HG02884 (cell line): ENCODE measurements around the gene KLC1.
"Not testable (repeated sequence)": the region's sequence is repeated elsewhere in the genome, so short reads cannot be mapped to it uniquely, and the experiment has no call there.

Source experiments
- ATAC-seq: cut with Tn5 transposase; IDR thresholded peaks from one replicate; pipeline ENCODE4 v1.9.1; 2021; ENCODE audit warnings: mild to moderate bottlenecking, moderate library complexity; ENCODE audit not compliant: unreplicated experiment

KLC1 gene

GRCh38 chr14:103625356-103626095, 3.5 kb upstream of the KLC1 start:
- ATAC-seq, result no peak

GRCh38 chr14:103626146-103626850, 2.7 kb upstream of the KLC1 start:
- ATAC-seq, result no peak

GRCh38 chr14:103627073-103628025, 1.7 kb upstream of the KLC1 start:
- no peak for ATAC-seq

GRCh38 chr14:103628221-103628683, 759 bp upstream of the KLC1 start:
- no peak for ATAC-seq

- no peak for ATAC-seq
These were observed 601 bp downstream of the KLC1 start for GRCh38 chr14:103629503-103630121.

GRCh38 chr14:103630364-103631108, 1.5 kb downstream of the KLC1 start:
- ATAC-seq, result no peak

GRCh38 chr14:103633391-103633790, 4.4 kb downstream of the KLC1 start:
- ATAC-seq, result no peak

- no peak for ATAC-seq
These were observed 5.1 kb downstream of the KLC1 start for GRCh38 chr14:103634156-103634555.

- ATAC-seq, result no peak
These were observed 9.6 kb downstream of the KLC1 start for GRCh38 chr14:103638594-103638993.

GRCh38 chr14:103641161-103641560, 12.2 kb downstream of the KLC1 start:
- ATAC-seq, result no peak

GRCh38 chr14:103646189-103646588, 17.2 kb downstream of the KLC1 start:
- no peak for ATAC-seq

GRCh38 chr14:103649001-103649400, 20.0 kb downstream of the KLC1 start:
- ATAC-seq, result no peak

- no peak for ATAC-seq
These were observed 21.2 kb downstream of the KLC1 start for GRCh38 chr14:103650213-103650612.

- ATAC-seq, result no peak
These were observed 22.6 kb downstream of the KLC1 start for GRCh38 chr14:103651585-103651984.

- ATAC-seq, result no peak
These were observed 23.8 kb downstream of the KLC1 start for GRCh38 chr14:103652806-103653205.

GRCh38 chr14:103653336-103653735, 24.3 kb downstream of the KLC1 start:
- not testable (repeated sequence) for ATAC-seq

- no peak for ATAC-seq
These were observed 24.8 kb downstream of the KLC1 start for GRCh38 chr14:103653805-103654204.

- ATAC-seq, result no peak
These were observed 25.6 kb downstream of the KLC1 start for GRCh38 chr14:103654619-103655018.

GRCh38 chr14:103656031-103656755, 27.2 kb downstream of the KLC1 start:
- ATAC-seq, result no peak
